Endothelial cell of umbilical vein (primary cell): ENCODE measurements around the gene ZNF766. TPM values are rescaled to one million over a fixed set of nuclear protein-coding genes. Genes with fewer than 3 reads are reported as not detected.

ENCODE experiments used
- BruUV-seq: library from RNA; stranded (reverse); fragments of 400-500 nt; replicated peaks from 2 replicates; lab custom pipeline; 2021; lab: Mats Ljungman, UMichigan
- CTCF ChIA-PET: fragments of 300-600, 350-600 bp; sonication (Branson Sonifier 250); formaldehyde crosslinking; loops from one replicate; lab custom pipeline; 2021; ENCODE audit warnings: antibody characterized with exemption, inconsistent platforms; lab: Charles Lee
- POLR2A ChIA-PET: fragments of 300-600, 350-600 bp; sonication (Branson Sonifier 250); formaldehyde crosslinking; loops from one replicate; lab custom pipeline; 2021; ENCODE audit warnings: antibody characterized with exemption, inconsistent platforms; lab: Charles Lee
- DNase-seq: peaks from one replicate; pipeline ENCODE4 v3.0.0-alpha.2; 2011; ENCODE audit warnings: low read depth, low spot score
- FAIRE-seq: peaks from 2 replicates; lab custom pipeline; 2011; peaks lifted over from hg19 to GRCh38; lab: Jason Lieb, UNC
- H2AFZ ChIP-seq: 2 replicates; pipeline ENCODE4 v1.6.0; 2012; ENCODE audit warnings: low read depth, low read length, control low read depth, inconsistent platforms
- H3K27ac ChIP-seq: 2 replicates; pipeline ENCODE4 v1.5.1; 2011; ENCODE audit warnings: low read depth, mild to moderate bottlenecking, control low read depth, low read length, moderate library complexity; ENCODE audit not compliant: insufficient read depth
- H3K27me3 ChIP-seq, 2 experiments: 2 replicates each; pipeline versions ENCODE4 v1.6.0 to v1.6.1; 2011; ENCODE audit warnings: low read length in 2 of 2, mixed read lengths in 1 of 2; ENCODE audit not compliant: control insufficient read depth in 2 of 2, insufficient read depth in 2 of 2
- H3K36me3 ChIP-seq, 2 experiments: 2 replicates in 1 of 2; 3 replicates in 1 of 2; pipeline ENCODE4 v1.5.1; 2011; ENCODE audit warnings: low read length in 2 of 2, mild to moderate bottlenecking in 1 of 2, moderate library complexity in 1 of 2; ENCODE audit not compliant: control insufficient read depth in 2 of 2, insufficient read depth in 2 of 2; ENCODE audit errors: extremely low read depth in 1 of 2
- H3K4me1 ChIP-seq: 3 replicates; pipeline ENCODE4 v1.5.1; 2011; ENCODE audit warnings: mild to moderate bottlenecking, low read length; ENCODE audit not compliant: control insufficient read depth, insufficient read depth; ENCODE audit errors: extremely low read depth
- H3K4me2 ChIP-seq: 2 replicates; pipeline ENCODE4 v1.6.1; 2011; ENCODE audit warnings: low read length, control low read depth, mixed read lengths; ENCODE audit not compliant: insufficient read depth
- H3K4me3 ChIP-seq, 3 experiments: fragments of 200-600 bp in 1 of 3; sonication (generic), shearing (Covaris generic) in 1 of 3; replicated peaks in 1 of 3; 2 replicates each; pipeline ENCODE4 v1.5.1; 2011 to 2016; ENCODE audit warnings: control low read depth in 3 of 3, low read length in 3 of 3, mild to moderate bottlenecking in 2 of 3, inconsistent platforms in 1 of 3, low read depth in 1 of 3, moderate library complexity in 1 of 3; ENCODE audit not compliant: insufficient read depth in 1 of 3
- H3K79me2 ChIP-seq: 2 replicates; pipeline ENCODE4 v1.6.0; 2012; ENCODE audit warnings: low read length, inconsistent platforms; ENCODE audit not compliant: control insufficient read depth, insufficient read depth
- H3K9ac ChIP-seq: replicated peaks from 2 replicates; pipeline ENCODE3; 2011; ENCODE audit warnings: low read length, control low read depth; ENCODE audit not compliant: insufficient read depth; ENCODE audit errors: extremely low read depth
- H3K9me1 ChIP-seq: replicated peaks from 3 replicates; pipeline ENCODE4 v1.6.0; 2011; ENCODE audit warnings: mild to moderate bottlenecking, low read length; ENCODE audit not compliant: control insufficient read depth, insufficient read depth; ENCODE audit errors: extremely low read depth
- H3K9me3 ChIP-seq: replicated peaks from 2 replicates; pipeline ENCODE4 v1.5.1; 2012; ENCODE audit warnings: low read length, inconsistent platforms; ENCODE audit not compliant: control insufficient read depth, insufficient read depth
- H4K20me1 ChIP-seq: replicated peaks from 2 replicates; pipeline ENCODE3; 2011; ENCODE audit warnings: mild to moderate bottlenecking, low read length; ENCODE audit not compliant: control insufficient read depth, insufficient read depth; ENCODE audit errors: extremely low read depth
- EZH2 ChIP-seq: IDR thresholded peaks from 2 replicates; pipeline ENCODE4 v1.6.1; 2012; ENCODE audit warnings: borderline replicate concordance, low read depth, mild to moderate bottlenecking, moderate library complexity, low read length, inconsistent platforms; ENCODE audit not compliant: severe bottlenecking
- FOS ChIP-seq: IDR thresholded peaks from 2 replicates; pipeline ENCODE4 v1.6.1; 2011; ENCODE audit warnings: mild to moderate bottlenecking, low read length, moderate library complexity, borderline replicate concordance; ENCODE audit not compliant: insufficient read depth
- GATA2 ChIP-seq: IDR thresholded peaks from 2 replicates; pipeline ENCODE4 v1.7.0; 2011; ENCODE audit warnings: low read depth, mild to moderate bottlenecking, moderate library complexity, mixed read lengths, low read length; ENCODE audit not compliant: insufficient read length, insufficient read depth
- JUN ChIP-seq: IDR thresholded peaks from 2 replicates; pipeline ENCODE4 v1.6.1; 2011; ENCODE audit warnings: borderline replicate concordance, low read depth; ENCODE audit not compliant: insufficient read length, insufficient read depth
- MYC ChIP-seq: IDR thresholded peaks from one replicate; pipeline ENCODE4 v1.6.1; 2011; ENCODE audit warnings: mild to moderate bottlenecking, low read depth, low read length
- POLR2A ChIP-seq: IDR thresholded peaks from 2 replicates; pipeline ENCODE4 v1.6.1; 2012; ENCODE audit warnings: low read depth, mild to moderate bottlenecking, control low read depth, low read length
- POLR2AphosphoS5 ChIP-seq: IDR thresholded peaks from 2 replicates; pipeline ENCODE4 v1.6.1; 2012; ENCODE audit warnings: low read depth, mild to moderate bottlenecking, control low read depth, low read length, moderate library complexity; ENCODE audit not compliant: insufficient read depth
- dilution Hi-C: fragments of 300-500 bp; cut with MboI; formaldehyde crosslinking; loops from one replicate; pipeline ENCODE4 v1.15.0; 2019; ENCODE audit warnings: low sequenced_read_pairs; ENCODE audit not compliant: extremely low pct_ligation_motif_present
- intact Hi-C: fragments of 100-400 bp; cut with micrococcal nuclease; formaldehyde crosslinking; loops from one replicate; pipeline ENCODE4 v1.10.0; 2022
- polyA plus RNA-seq, 4 experiments: library from polyadenylated mRNA; depleted of rRNA in 3 of 4; stranded (reverse) in 3 of 4; unstranded in 1 of 4; fragments of >200 nt; gene quantifications; 2 replicates each; pipeline versions ENCODE4 v1.2.1 to v1.2.3, GENCODE V29; 2011 to 2012; ENCODE audit warnings: missing spikeins in 1 of 4
- total RNA-seq: library from RNA; stranded (reverse); gene quantifications from 2 replicates; pipeline ENCODE4 v1.2.3, GENCODE V29; 2021
- TF ChIP-seq, protein P1 (sequence below), 2 donors: IDR thresholded peaks; 1 replicate in 1 of 2; 2 replicates in 1 of 2; pipeline ENCODE4 v1.5.1; 2011; ENCODE audit warnings: low read length in 2 of 2, mild to moderate bottlenecking in 2 of 2, moderate library complexity in 2 of 2, control low read depth in 1 of 2, inconsistent platforms in 1 of 2, low read depth in 1 of 2; ENCODE audit not compliant: insufficient read depth in 1 of 2; ENCODE audit errors: extremely low read depth in 1 of 2
- TF ChIP-seq, protein P2 (sequence below): IDR thresholded peaks from 2 replicates; pipeline ENCODE4 v1.6.1; 2011; ENCODE audit not compliant: insufficient read depth, insufficient read length

The ZNF766 gene
- total and polyA plus RNA-seq, 2 donors (not counting 3 experiments of a cell fraction or from before 2014, with no cell fraction given), result 2.9 to 8.9 TPM

DNA sequence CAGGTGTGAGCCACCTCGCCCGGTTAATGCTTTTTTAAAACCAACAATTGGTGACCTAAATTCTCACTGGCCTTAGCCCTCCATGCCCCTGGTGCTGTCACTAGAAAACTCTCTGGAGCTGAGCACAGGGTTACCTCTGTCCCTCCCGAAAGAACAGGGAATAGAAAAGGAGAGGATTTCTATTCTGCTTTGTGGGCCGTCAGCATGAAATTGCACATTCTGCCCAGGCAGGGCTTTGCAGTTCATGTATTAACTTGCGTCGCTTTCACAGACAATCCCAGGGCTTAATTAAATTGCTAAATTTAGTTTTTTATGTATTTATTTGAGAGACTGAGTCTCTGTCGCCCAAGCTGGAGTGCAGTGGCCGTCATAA is 27.0 kb downstream of the ZNF766 start:
- Histone ChIP-seq H3K27ac (no peak overlapping the region), H3K9ac (peak overlapping the region; percentile 32), H3K36me3 (peaks cover 4 to 7% of the 10 kb centered on the region in 2 experiments), H3K4me3 (peak overlapping the region; percentile 30 to 66 (median 58)), H2AFZ (peak overlapping the region; percentile 64), H3K9me1 (no peaks in the 10 kb centered on the region), H3K9me3 (no peaks in the 10 kb centered on the region), H3K79me2 (peaks cover 3% of the 10 kb centered on the region), H4K20me1 (no peaks in the 10 kb centered on the region), H3K27me3 (no peaks in the 10 kb centered on the region), H3K4me2 (peak overlapping the region; percentile 81), H3K4me1 (peaks cover 4% of the 10 kb centered on the region)
- TF ChIP-seq POLR2A, result no peak
- no peak for TF ChIP-seq JUN
- TF ChIP-seq MYC, result no peak
- TF ChIP-seq EZH2, result no peak
- no peak for TF ChIP-seq FOS
- TF ChIP-seq, protein P1, sequence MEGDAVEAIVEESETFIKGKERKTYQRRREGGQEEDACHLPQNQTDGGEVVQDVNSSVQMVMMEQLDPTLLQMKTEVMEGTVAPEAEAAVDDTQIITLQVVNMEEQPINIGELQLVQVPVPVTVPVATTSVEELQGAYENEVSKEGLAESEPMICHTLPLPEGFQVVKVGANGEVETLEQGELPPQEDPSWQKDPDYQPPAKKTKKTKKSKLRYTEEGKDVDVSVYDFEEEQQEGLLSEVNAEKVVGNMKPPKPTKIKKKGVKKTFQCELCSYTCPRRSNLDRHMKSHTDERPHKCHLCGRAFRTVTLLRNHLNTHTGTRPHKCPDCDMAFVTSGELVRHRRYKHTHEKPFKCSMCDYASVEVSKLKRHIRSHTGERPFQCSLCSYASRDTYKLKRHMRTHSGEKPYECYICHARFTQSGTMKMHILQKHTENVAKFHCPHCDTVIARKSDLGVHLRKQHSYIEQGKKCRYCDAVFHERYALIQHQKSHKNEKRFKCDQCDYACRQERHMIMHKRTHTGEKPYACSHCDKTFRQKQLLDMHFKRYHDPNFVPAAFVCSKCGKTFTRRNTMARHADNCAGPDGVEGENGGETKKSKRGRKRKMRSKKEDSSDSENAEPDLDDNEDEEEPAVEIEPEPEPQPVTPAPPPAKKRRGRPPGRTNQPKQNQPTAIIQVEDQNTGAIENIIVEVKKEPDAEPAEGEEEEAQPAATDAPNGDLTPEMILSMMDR (IDR thresholded peaks at IDR 0.05; ENCODE audit: extremely low read depth in 1 of 2, insufficient read depth in 1 of 2, low read depth in 1 of 2, low read length in 2 of 2), result no peak
- TF ChIP-seq, protein P2, sequence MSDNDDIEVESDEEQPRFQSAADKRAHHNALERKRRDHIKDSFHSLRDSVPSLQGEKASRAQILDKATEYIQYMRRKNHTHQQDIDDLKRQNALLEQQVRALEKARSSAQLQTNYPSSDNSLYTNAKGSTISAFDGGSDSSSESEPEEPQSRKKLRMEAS, result no peak
- no peak for TF ChIP-seq GATA2
- TF ChIP-seq POLR2AphosphoS5, result no peak
- intact Hi-C loops (loop anchor here (2.0 kb wide), 1 partner anchor 40 kb away; the partner anchor contains the start of gene ZNF610), dilution Hi-C loops (no loop called here)
- POLR2A ChIA-PET, result no interaction called here
- BruUV-seq, result TSS peak; percentile 60
- CTCF ChIA-PET, result no interaction called here
- DNase-seq, result no peak
- FAIRE-seq, result no peak
